NCI-H2196 treated with DMSO at 0.1 percent for 48 hours (cell line): Measurements from ENCODE around the gene ATG4D.
A peak's percentile ranks its signal among the peaks of the same experiment; 100 is the strongest.
"Not testable (repeated sequence)": the region's sequence is repeated elsewhere in the genome, so short reads cannot be mapped to it uniquely, and the experiment has no call there.

Experiments
- DNase-seq: peaks from one replicate; lab custom pipeline; 2025; ENCODE audit not compliant: unreplicated experiment; lab: John Stamatoyannopoulos, UW

ATG4D gene

GRCh38 chr19:10573793-10574192 is 30.1 kb downstream of the ATG4D start:
- not testable (repeated sequence) for DNase-seq

DNA sequence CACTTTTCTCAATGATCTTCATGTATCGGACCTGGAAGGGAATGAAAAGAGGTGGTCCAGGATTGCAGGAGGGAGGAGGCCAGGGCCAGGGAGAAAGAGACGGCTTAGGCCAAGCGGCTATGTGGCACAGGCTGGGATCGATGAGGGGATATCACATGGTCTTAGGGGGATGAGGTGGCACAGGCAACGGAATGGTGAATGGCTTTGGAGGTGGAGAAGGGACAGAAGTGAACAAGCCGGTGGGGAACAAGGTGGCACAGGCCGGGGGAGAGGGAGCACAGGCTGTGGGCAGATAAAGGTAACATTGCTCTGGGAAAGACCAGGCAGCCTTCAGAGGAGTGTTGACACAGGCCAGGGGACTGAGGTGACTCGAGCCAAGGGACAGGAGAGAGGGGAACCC is 30.8 kb downstream of the ATG4D start:
- no peak for DNase-seq

DNA sequence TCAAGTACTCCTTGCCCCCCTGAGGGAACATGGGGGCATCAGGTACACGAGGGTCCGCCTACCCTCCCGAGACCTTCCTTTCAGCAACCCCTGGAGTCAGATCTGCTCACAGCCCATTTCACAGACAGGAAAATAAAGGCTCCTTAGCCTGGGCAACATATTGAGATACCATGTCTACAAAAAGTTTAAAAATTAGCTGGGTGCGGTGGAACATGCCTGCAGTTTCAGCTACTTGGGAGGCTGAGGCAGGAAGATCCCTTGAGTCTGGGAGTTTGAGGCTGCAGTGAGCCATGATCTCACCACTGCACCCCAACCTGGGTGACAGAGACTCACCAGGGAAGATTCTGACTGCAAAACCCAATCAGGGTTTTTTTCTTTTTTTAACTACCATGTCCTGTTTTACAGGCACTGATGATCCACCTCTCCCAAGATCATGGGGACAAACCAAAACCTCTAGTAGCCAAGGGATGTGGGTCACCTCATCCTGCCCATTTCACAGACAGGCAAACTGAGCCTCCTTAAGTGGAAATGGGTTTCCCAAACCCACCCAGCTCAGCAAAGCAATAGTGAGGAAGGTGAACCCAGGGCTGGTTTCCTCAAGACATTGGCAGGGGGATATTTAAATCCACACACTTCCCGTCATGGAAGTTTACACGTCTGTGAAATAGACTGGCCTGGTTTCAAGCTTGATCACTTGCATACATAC is 31.5 kb downstream of the ATG4D start:
- DNase-seq: no peak

DNA sequence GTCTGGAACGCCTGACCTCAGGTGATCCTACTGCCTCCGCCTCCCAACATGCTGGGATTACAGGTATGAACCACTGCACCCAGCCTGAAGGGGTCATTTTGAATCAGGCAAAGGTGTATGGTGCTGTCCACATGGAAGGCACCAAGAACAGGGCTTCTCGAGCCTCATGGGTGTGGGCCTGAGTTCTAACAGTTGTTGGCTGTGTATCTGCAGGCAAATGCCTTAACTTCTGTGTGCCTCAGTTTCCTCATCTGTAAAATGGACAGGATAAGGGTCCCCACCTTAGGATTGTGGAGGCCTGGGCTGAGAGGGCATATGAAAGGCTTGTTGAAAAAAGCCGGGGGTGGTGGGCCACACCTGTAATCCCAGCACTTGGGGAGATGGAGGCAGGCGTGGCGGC is 34.2 kb downstream of the ATG4D start:
- no peak for DNase-seq

DNA sequence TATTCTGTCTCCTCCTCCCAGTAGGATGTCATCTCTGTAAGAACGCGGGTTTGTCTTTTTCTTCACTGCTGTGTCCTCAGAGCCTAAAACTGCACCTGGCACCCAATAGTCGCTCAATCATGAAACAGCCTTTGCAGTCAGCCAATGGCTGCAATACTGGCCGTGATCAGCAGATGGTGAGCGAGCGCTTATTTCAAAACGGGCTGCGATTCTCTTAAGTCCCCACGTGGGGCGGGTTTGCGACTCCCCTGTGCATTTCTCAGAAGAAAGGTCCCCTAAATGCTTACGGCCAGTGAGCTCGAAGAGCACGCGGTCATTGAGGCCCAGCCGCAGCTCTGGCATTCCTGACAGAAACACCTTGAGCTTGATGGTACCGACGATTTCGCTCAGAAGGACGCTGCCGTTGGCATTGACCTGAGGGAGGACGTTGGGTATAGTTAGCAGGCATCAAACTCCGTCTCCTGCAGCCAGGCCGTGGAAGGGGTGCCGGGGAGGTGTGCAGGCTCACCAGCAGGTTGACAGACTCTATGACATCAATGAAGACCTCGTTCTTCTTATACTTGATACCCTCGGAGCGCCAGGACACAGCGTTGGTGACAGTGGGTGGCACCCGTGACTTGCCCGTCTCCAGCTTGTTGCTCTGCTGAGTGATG is 37.4 kb downstream of the ATG4D start:
- DNase-seq: peak; percentile 78

DNA sequence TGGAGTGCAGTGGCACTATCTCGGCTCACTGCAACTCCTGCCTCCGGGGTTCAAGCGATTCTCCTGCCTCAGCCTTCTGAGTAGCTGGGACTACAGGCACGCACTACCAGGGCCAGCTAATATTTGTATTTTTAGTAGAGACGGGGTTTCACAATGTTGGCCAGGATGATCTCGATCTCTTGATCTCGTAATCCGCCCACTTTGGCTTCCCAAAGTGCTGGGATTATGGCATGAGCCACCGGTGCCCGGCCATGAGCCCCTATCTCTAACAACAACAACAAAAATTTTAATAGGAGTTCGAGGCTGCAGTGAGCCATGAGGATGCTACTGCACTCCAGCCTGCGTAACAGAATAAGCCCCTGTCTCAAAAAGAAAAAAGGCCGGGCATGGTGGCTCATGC is 38.4 kb downstream of the ATG4D start:
- no peak for DNase-seq

- DNase-seq: no peak
These were observed 39.5 kb downstream of the ATG4D start for GRCh38 chr19:10583036-10583776.

DNA sequence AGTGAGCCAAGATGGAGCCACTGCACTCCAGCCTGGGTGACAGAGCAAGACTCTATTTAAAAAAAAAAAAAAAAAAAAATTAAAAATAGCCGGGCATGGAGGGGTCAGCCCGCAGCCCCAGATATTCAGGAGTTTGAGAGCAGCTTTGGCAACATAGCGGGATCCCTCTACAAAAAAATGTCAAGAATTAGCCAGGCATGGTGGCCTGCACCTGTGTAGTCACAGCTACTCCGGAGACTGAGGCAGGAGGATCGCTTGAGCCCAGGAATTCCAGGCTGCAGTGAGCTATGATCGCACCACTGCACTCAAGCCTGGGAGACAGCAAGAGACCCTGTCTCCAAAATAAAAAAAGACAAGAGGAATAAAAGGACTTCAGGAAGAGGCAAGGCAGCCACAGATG is 42.7 kb downstream of the ATG4D start:
- no peak for DNase-seq

DNA sequence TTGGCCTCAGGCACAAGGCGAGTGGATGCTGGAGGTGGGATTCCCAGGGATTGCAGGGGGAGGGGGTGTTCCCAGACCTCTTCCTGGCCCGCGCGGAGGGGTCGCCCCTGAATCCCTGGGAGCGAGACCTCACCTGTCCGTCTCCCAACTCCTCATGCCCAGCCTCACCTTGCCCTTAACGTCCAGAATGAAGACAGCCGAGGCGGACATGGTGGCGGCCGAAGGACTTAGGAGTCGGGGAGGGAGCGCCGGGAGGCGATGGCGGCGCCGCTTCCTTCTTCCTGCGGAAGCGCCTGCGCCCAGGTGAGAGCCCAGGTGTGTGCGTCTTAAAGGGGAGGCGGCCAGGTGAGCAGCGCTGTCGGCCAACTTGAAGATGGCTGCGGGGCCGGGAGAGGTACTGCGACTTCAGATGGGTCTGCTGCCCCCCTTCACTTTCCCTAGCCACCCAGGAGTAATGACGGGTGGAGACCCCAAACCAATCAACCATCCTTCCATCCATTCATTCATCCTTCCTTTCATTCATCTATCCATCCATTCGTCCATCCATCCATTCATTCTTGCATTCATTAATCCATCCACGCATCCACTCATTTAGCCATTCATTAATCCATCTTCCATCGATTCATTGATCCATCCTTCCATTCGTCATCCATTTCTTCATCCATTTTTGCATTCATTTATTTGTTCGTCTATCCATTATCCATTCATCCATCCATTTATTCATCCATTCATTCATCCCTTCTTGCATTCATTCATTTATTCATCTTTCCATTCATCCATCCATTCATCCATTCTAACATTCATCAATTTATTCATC is 43.5 kb downstream of the ATG4D start, which contains the start of gene AP1M2:
TSS of gene AP1M2 (minus strand) at position 291 of the 817 bp plus-strand sequence. CDS start at position 210, 81 bp downstream.
- DNase-seq: no peak

DNA sequence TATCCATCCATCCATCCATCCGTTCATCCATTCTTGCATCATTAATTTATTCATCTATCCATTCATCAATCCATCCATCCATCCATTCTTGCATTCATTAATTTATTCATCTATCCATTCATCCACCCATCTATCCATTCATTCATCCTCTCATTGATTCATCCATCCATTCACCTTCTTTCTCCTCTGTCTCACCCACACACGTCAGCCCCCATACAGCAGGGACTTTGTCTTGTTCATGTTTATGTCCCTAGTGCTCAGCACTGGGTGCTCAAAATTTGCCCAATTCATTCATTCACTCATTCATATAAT is 44.1 kb downstream of the ATG4D start:
- no peak for DNase-seq

GRCh38 chr19:10593148-10593547 is 49.4 kb downstream of the ATG4D start:
- no peak for DNase-seq

- DNase-seq: no peak
These were observed 50.3 kb downstream of the ATG4D start for GRCh38 chr19:10593820-10594637.

DNA sequence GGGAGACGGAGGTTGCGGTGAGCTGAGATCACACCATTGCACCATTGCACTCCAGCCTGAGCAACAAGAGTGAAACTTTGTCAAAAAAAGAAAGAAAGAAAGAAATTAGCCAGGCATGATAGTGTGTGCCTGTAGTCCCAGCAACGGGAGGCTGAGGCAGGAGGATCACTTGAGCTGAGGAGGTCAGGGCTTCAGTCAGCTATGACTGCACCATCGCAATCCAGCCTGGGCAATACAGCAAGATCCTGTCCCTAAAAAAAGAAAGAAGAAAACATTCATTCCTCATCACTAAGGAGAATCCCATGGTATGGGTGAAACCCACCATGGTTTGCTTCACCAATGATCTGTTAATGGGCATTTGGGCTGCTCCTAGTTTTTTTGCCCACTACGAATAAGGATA is 56.4 kb downstream of the ATG4D start:
- no peak for DNase-seq

- DNase-seq: no peak
These were observed 58.3 kb downstream of the ATG4D start for GRCh38 chr19:10601999-10602329.

- DNase-seq: peak; percentile 18
These were observed 58.8 kb downstream of the ATG4D start for GRCh38 chr19:10602330-10603083.
